ENCODE data around the gene AHCYL2. TPM values are rescaled to one million over a fixed set of nuclear protein-coding genes. Genes with fewer than 3 reads are reported as not detected.

The AHCYL2 gene
- total and polyA plus RNA-seq, 2 experiments from 2014 or later, result 7.8 to 29.4 TPM

- Histone ChIP-seq H3K4me2 (no peak overlapping the region), H3K4me3 (no peak overlapping the region), H3K27me3 (ENCODE audit: insufficient read depth) (peaks cover 9% of the 10 kb centered on the region; the same call in 1 of the 2 replicates), H3K9me2 (ENCODE audit: insufficient read depth) (no peaks in the 10 kb centered on the region), H3K27ac (ENCODE audit: low read depth) (no peak overlapping the region), H3K36me3 (ENCODE audit: insufficient read depth) (peaks cover 5% of the 10 kb centered on the region; the same call in 1 of the 2 replicates), H3K4me1 (ENCODE audit: insufficient read depth) (peaks cover 15% of the 10 kb centered on the region), H2AFZ (no peak overlapping the region), H4K20me1 (replicated peaks; ENCODE audit: insufficient read depth) (peaks cover 57% of the 10 kb centered on the region), H3K79me2 (replicated peaks; ENCODE audit: insufficient read depth) (peaks cover 95% of the 10 kb centered on the region), H3F3A (replicated peaks; ENCODE audit: low read depth) (0 out of 2 replicates have a peak, but pooled peaks cover 5% of the 10 kb centered on the region)
- peaks cover 37% of the 10 kb centered on the region for H3K36me3 Mint-ChIP-seq (ENCODE audit: low read depth)
- DNase-seq (ENCODE audit: low spot score), result no peak
- no peaks in the 10 kb centered on the region; the same call in 1 of the 3 replicates for H3K9me3 Mint-ChIP-seq
- ATAC-seq, result no peak
- no peak overlapping the region for H3K4me3 Mint-ChIP-seq
- peaks cover 30% of the 10 kb centered on the region for H3K4me1 Mint-ChIP-seq
- peaks cover 15% of the 10 kb centered on the region for H3K27me3 Mint-ChIP-seq (ENCODE audit: insufficient read depth, low read depth, poor library complexity)
- TF ChIP-seq ZNF114 (CRISPR knock-in tag; IDR thresholded peaks at IDR 0.05), result no peak
- no peak overlapping the region for H3K27ac Mint-ChIP-seq
Observed at GRCh38 chr7:129193892-129194291, 30.9 kb upstream of the AHCYL2 start.

- Histone ChIP-seq H2AFZ (no peak overlapping the region), H3K27ac (ENCODE audit: low read depth) (no peak overlapping the region), H3K4me1 (ENCODE audit: insufficient read depth) (no peaks in the 10 kb centered on the region), H3K4me3 (no peak overlapping the region), H3K4me2 (no peak overlapping the region), H3K9me2 (ENCODE audit: insufficient read depth) (no peaks in the 10 kb centered on the region), H3K27me3 (ENCODE audit: insufficient read depth) (no peaks in the 10 kb centered on the region), H3F3A (replicated peaks; ENCODE audit: low read depth) (0 out of 2 replicates have a peak, but pooled peaks cover 3% of the 10 kb centered on the region), H3K36me3 (ENCODE audit: insufficient read depth) (peaks cover 9% of the 10 kb centered on the region), H3K79me2 (replicated peaks; ENCODE audit: insufficient read depth) (peaks cover 95% of the 10 kb centered on the region), H4K20me1 (replicated peaks; ENCODE audit: insufficient read depth) (peaks cover 31% of the 10 kb centered on the region; the same call in 1 of the 2 replicates)
- DNase-seq (ENCODE audit: low spot score) (no peak), ATAC-seq (no peak)
- Mint-ChIP-seq H3K4me3 (no peak overlapping the region), H3K9me3 (no peaks in the 10 kb centered on the region; the same call in 2 of the 3 replicates), H3K27ac (no peak overlapping the region), H3K36me3 (ENCODE audit: low read depth) (peaks cover 48% of the 10 kb centered on the region), H3K4me1 (no peaks in the 10 kb centered on the region), H3K27me3 (ENCODE audit: insufficient read depth, low read depth, poor library complexity) (peaks cover 4% of the 10 kb centered on the region)
- TF ChIP-seq REST (IDR thresholded peaks at IDR 0.05; ENCODE audit: unreplicated experiment) (no peak), STAT1 (IDR thresholded peaks at IDR 0.05; ENCODE audit: unreplicated experiment) (no peak), EZH2 (IDR thresholded peaks at IDR 0.05; ENCODE audit: low read depth, unreplicated experiment) (no peak), CTCF (conservative IDR thresholded peaks at IDR 0.05; ENCODE audit: low read depth in 2 of 2) (no peak), CREB1 (CRISPR knock-in tag; IDR thresholded peaks at IDR 0.05; ENCODE audit: low read depth) (no peak), ZNF114 (CRISPR knock-in tag; IDR thresholded peaks at IDR 0.05) (no peak), ETS1 (IDR thresholded peaks at IDR 0.05) (no peak), NANOG (IDR thresholded peaks at IDR 0.05; ENCODE audit: borderline replicate concordance) (no peak)
Observed at GRCh38 chr7:129197771-129198170, 27.1 kb upstream of the AHCYL2 start.

Data from GM23338 (cell line).